Heart left ventricle (tissue), 16 donors: ENCODE data around the gene PRKAG2. TPM values are rescaled to one million over a fixed set of nuclear protein-coding genes. Genes with fewer than 3 reads are reported as not detected.

Experiments used
- ATAC-seq, 4 donors: fragments of 200-7000 bp; cut with Tn5 transposase; one replicate each; pipeline ENCODE4 v1.9.1; 2020 to 2022; ENCODE audit warnings: moderate library complexity in 4 of 4, mild to moderate bottlenecking in 3 of 4, moderate number of reproducible peaks in 1 of 4
- DNase-seq, 5 donors: peaks; one replicate each; pipeline ENCODE4 v3.0.0-alpha.2; 2020
- H3K27ac ChIP-seq, 12 donors: fragments of 200-600 bp; sonication (generic) in 4 of 12; one replicate each; pipeline versions ENCODE4 v1.5.0 to v1.8.0; 2016 to 2022; ENCODE audit warnings: mild to moderate bottlenecking in 2 of 12
- H3K27me3 ChIP-seq, 9 donors: fragments of 200-600 bp; sonication (generic) in 2 of 9; one replicate each; pipeline versions ENCODE4 v1.5.1 to v1.8.0; 2016 to 2022; ENCODE audit warnings: mild to moderate bottlenecking in 3 of 9
- H3K36me3 ChIP-seq, 9 donors: fragments of 200-600 bp; sonication (generic) in 2 of 9; one replicate each; pipeline versions ENCODE4 v1.5.0 to v1.8.0; 2018 to 2022; ENCODE audit warnings: mild to moderate bottlenecking in 2 of 9
- H3K4me1 ChIP-seq, 12 donors: fragments of 200-600 bp; sonication (generic) in 4 of 12; one replicate each; pipeline versions ENCODE4 v1.5.0 to v1.8.0; 2016 to 2022; ENCODE audit warnings: mild to moderate bottlenecking in 3 of 12
- H3K4me3 ChIP-seq, 12 donors: fragments of 200-600 bp; sonication (generic) in 4 of 12; one replicate each; pipeline versions ENCODE4 v1.5.0 to v1.8.0; 2017 to 2022; ENCODE audit warnings: mild to moderate bottlenecking in 9 of 12, moderate library complexity in 4 of 12
- H3K9me3 ChIP-seq, 12 donors: fragments of 200-600 bp; sonication (generic) in 4 of 12; one replicate each; pipeline versions ENCODE4 v1.5.0 to v1.8.0; 2016 to 2022; ENCODE audit warnings: mild to moderate bottlenecking in 1 of 12
- CTCF ChIP-seq, 12 donors: fragments of 200-600 bp; sonication (generic) in 4 of 12; IDR thresholded peaks; one replicate each; pipeline versions ENCODE4 v1.5.0 to v1.8.0; 2018 to 2022; ENCODE audit warnings: antibody characterized with exemption in 12 of 12, mild to moderate bottlenecking in 5 of 12
- POLR2A ChIP-seq, 2 donors: fragments of 450-650 bp; IDR thresholded peaks; one replicate each; pipeline ENCODE4 v1.6.1; 2017; ENCODE audit warnings: antibody characterized with exemption in 2 of 2, mild to moderate bottlenecking in 2 of 2, moderate library complexity in 2 of 2
- WGBS, 4 donors: extraction: QIAGEN DNeasy Blood & Tissue Kit in 2 of 4; methylation state at CpG; one replicate each; pipeline versions ENCODE4 v1.1.5 to v1.1.7; 2013 to 2018; 5-methylcytosine and 5-hydroxymethylcytosine counted together
- intact Hi-C, 10 donors: fragments of 100-400 bp; cut with DNase I; formaldehyde crosslinking; loops; one replicate each; pipeline versions ENCODE4 v1.11.1 to v1.14.2; 2022
- polyA plus RNA-seq, 2 donors: library from polyadenylated mRNA; stranded (reverse); fragments of 200-250 nt; gene quantifications; one replicate each; pipeline ENCODE4 v1.2.3, GENCODE V29; 2013
- total RNA-seq, 9 donors: library from RNA; depleted of rRNA in 2 of 9; stranded (reverse); fragments of >200 nt in 2 of 9; fragmentation: NEBNext Ultra II Directional in 3 of 9; extraction: Animal tissue kit (Norgen Biotek cat#: 25700) in 3 of 9; gene quantifications; one replicate each; pipeline versions ENCODE4 v1.1.0 to v1.2.4, GENCODE V29; 2016 to 2023
- donor health status: ischemic (EF 13 %, LVEDD 7.1; RV severe dilation, severe dysfunction).
- donor health status: healthy with polysubstance abuse.
- donor health status: DM: no; HTN: yes; CAD: no.
- donor health status: DM: no; HTN: no; CAD: no.
- donor health status: ischemic (EF 25% LVEDD 6.9; RV normal size, moderate dysfunction).
- donor health status: ischemic (EF 25% LVEDD 5.7; RV mildly dilated, moderate dysfunction).
- donor health status: healthy.
- donor health status: DM: yes; HTN: yes; CAD: no.
- donor health status: ischemic (EF 35%, LVEDD 5.7; RV mildly dilated, moderate dysfunction).
- donor health status: nonischemic (EF 11% LVEDD 7.7; RV severe dilation, severe dysfunction).
- donor health status: DM: yes; HTN: yes; CAD: no.
- donor health status: PGD.
- donor health status: ischemic (EF 29% LVEDD 5.4; RV normal size, mild dysfunction).
- donor health status: nonischemic (EF 23%, LVEDD 6.1; RV moderate dilation, normal function).

The PRKAG2 gene
- total and polyA plus RNA-seq, 11 donors = 50.2 to 179 (median 108) TPM

GRCh38 chr7:151655555-151655954, 221.4 kb downstream of the PRKAG2 start:
- Histone ChIP-seq H3K36me3 (no peaks in the 10 kb centered on the region), H3K4me3 (no peak overlapping the region), H3K27ac (no peak overlapping the region), H3K9me3 (no peaks in the 10 kb centered on the region), H3K27me3 (no peaks in the 10 kb centered on the region), H3K4me1 (peaks cover 0 to 21% (median 12%) of the 10 kb centered on the region in 12 donors)
- DNase-seq = no peak
- ATAC-seq = no peak
- intact Hi-C loops = no loop called here
- TF ChIP-seq CTCF (IDR thresholded peaks at IDR 0.05) = no peak
- TF ChIP-seq POLR2A (IDR thresholded peaks at IDR 0.05) = no peak
- WGBS, 4 donors = 91 to 97% (median 94%) methylated on average over 3 of the region's 3 CpGs

- 82 to 85% (median 83%) methylated on average over 5 of the region's 5 CpGs for WGBS, 4 donors
- no peaks in the 10 kb centered on the region for H3K36me3 ChIP-seq
- ATAC-seq (no peak), DNase-seq (no peak)
- peaks cover 2 to 24% (median 12%) of the 10 kb centered on the region in 12 donors for H3K4me1 ChIP-seq
- TF ChIP-seq POLR2A (IDR thresholded peaks at IDR 0.05) = no peak
- TF ChIP-seq CTCF (IDR thresholded peaks at IDR 0.05) = no peak
- peak overlapping the region in 6 of 12 donors; percentile 57 to 86 (median 72) for H3K27ac ChIP-seq
- no peaks in the 10 kb centered on the region for H3K9me3 ChIP-seq
- H3K4me3 ChIP-seq = no peak overlapping the region
- intact Hi-C loops = no loop called here
- no peaks in the 10 kb centered on the region for H3K27me3 ChIP-seq
Measured at GRCh38 chr7:151652111-151652510, 224.8 kb downstream of the PRKAG2 start.

- no peak for ATAC-seq
Measured at GRCh38 chr7:151650161-151650560, 226.8 kb downstream of the PRKAG2 start.

GRCh38 chr7:151648429-151648828, 228.5 kb downstream of the PRKAG2 start:
- Histone ChIP-seq H3K27me3 (no peaks in the 10 kb centered on the region), H3K4me1 (peaks cover 2 to 24% (median 12%) of the 10 kb centered on the region in 12 donors), H3K4me3 (no peak overlapping the region), H3K27ac (no peak overlapping the region), H3K9me3 (peaks cover 0 to 12% (median 0%) of the 10 kb centered on the region in 12 donors), H3K36me3 (peaks cover 0 to 3% (median 0%) of the 10 kb centered on the region in 9 donors)
- no peak for ATAC-seq
- intact Hi-C loops = no loop called here
- DNase-seq = no peak
- TF ChIP-seq POLR2A (IDR thresholded peaks at IDR 0.05) = no peak
- no peak for TF ChIP-seq CTCF (IDR thresholded peaks at IDR 0.05)
- 87 to 92% (median 90%) methylated on average over 6 of the region's 6 CpGs for WGBS, 4 donors

More at GRCh38 chr7:151650161-151650560, 226.8 kb downstream of the PRKAG2 start:
- intact Hi-C loops = no loop called here
- Histone ChIP-seq H3K27me3 (no peaks in the 10 kb centered on the region), H3K9me3 (peaks cover 0 to 8% (median 0%) of the 10 kb centered on the region in 12 donors), H3K4me3 (no peak overlapping the region), H3K27ac (peak overlapping the region in 2 of 12 donors; percentile 74 to 78), H3K4me1 (peaks cover 2 to 24% (median 12%) of the 10 kb centered on the region in 12 donors), H3K36me3 (peaks cover 0 to 3% (median 0%) of the 10 kb centered on the region in 9 donors)
- DNase-seq = no peak
- 93 to 94% (median 94%) methylated on average over 4 of the region's 4 CpGs for WGBS, 4 donors
- no peak for TF ChIP-seq POLR2A (IDR thresholded peaks at IDR 0.05)

GRCh38 chr7:151647874-151648273, 229.0 kb downstream of the PRKAG2 start:
- no peak for ATAC-seq
- whole genome bisulfite sequencing, 4 donors = 77 to 86% (median 84%) methylated on average over 3 of the region's 3 CpGs
- Histone ChIP-seq H3K27ac (no peak overlapping the region), H3K27me3 (no peaks in the 10 kb centered on the region), H3K4me1 (peaks cover 2 to 24% (median 12%) of the 10 kb centered on the region in 12 donors), H3K9me3 (peaks cover 0 to 12% (median 0%) of the 10 kb centered on the region in 12 donors), H3K36me3 (peaks cover 0 to 3% (median 0%) of the 10 kb centered on the region in 9 donors), H3K4me3 (no peak overlapping the region)
- no peak for DNase-seq
- intact Hi-C loops = no loop called here
- TF ChIP-seq CTCF (IDR thresholded peaks at IDR 0.05) (no peak), POLR2A (IDR thresholded peaks at IDR 0.05) (no peak)
